B cell (primary cell): ENCODE results near the gene DUSP15. TPM values are rescaled to one million over a fixed set of nuclear protein-coding genes. Genes with fewer than 3 reads are reported as not detected.

Experiments used
- ATAC-seq: fragments of 200-7000 bp; cut with Tn5 transposase; one replicate; pipeline ENCODE4 v1.10.0; 2021; ENCODE audit warnings: low read depth, mild to moderate bottlenecking, moderate number of reproducible peaks, moderate library complexity
- CTCF ChIA-PET: fragments of 350-600 bp; sonication (Branson Sonifier 250); formaldehyde crosslinking; loops from one replicate; lab custom pipeline; 2021; ENCODE audit warnings: antibody characterized with exemption, inconsistent platforms; lab: Charles Lee
- POLR2A ChIA-PET: fragments of 350-600 bp; sonication (Branson Sonifier 250); formaldehyde crosslinking; loops from one replicate; lab custom pipeline; 2021; ENCODE audit warnings: antibody characterized with exemption; lab: Charles Lee
- DNase-seq: peaks from one replicate; pipeline ENCODE4 v3.0.0; 2013
- H2AFZ ChIP-seq: 2 replicates; pipeline ENCODE4 v1.6.1; 2012; ENCODE audit warnings: mild to moderate bottlenecking, low read depth, low read length; ENCODE audit not compliant: insufficient read depth, poor library complexity, severe bottlenecking
- H3K27ac ChIP-seq, 2 donors: 1 replicate in 1 of 2; 2 replicates in 1 of 2; pipeline ENCODE4 v1.5.1; 2012 to 2013; ENCODE audit warnings: low read length in 2 of 2, mild to moderate bottlenecking in 2 of 2, moderate library complexity in 1 of 2
- H3K27me3 ChIP-seq, 4 experiments: fragments of 200-600 bp in 1 of 4; sonication (generic) in 1 of 4; replicated peaks in 1 of 4; 1 replicate in 2 of 4; 2 replicates in 2 of 4; pipeline versions ENCODE4 v1.6.1 to v1.7.0; 2013 to 2016; ENCODE audit warnings: low read length in 3 of 4, mild to moderate bottlenecking in 2 of 4, mixed read lengths in 1 of 4, moderate library complexity in 1 of 4; ENCODE audit not compliant: insufficient read depth in 4 of 4, control insufficient read depth in 3 of 4; ENCODE audit errors: control extremely low read depth in 1 of 4
- H3K36me3 ChIP-seq, 2 experiments: replicated peaks in 1 of 2; 1 replicate in 1 of 2; 2 replicates in 1 of 2; pipeline versions ENCODE4 v1.6.1 to v1.7.1; 2013; ENCODE audit warnings: low read length in 1 of 2; ENCODE audit not compliant: insufficient read depth in 2 of 2, control insufficient read depth in 1 of 2; ENCODE audit errors: control extremely low read depth in 1 of 2, extremely low read depth in 1 of 2
- H3K4me1 ChIP-seq, 2 donors: fragments of 200-600 bp in 1 of 2; sonication (generic) in 1 of 2; 1 replicate in 1 of 2; 2 replicates in 1 of 2; pipeline versions ENCODE4 v1.5.1 to v1.6.1; 2013 to 2017; ENCODE audit warnings: low read length in 2 of 2; ENCODE audit not compliant: control insufficient read depth in 2 of 2, insufficient read depth in 2 of 2
- H3K4me2 ChIP-seq: replicated peaks from 2 replicates; pipeline ENCODE3; 2012; ENCODE audit warnings: mild to moderate bottlenecking, low read depth, low read length; ENCODE audit not compliant: poor library complexity, severe bottlenecking
- H3K4me3 ChIP-seq, 5 experiments: fragments of 200-600 bp in 1 of 5; sonication (generic) in 1 of 5; 1 replicate in 3 of 5; 2 replicates in 2 of 5; pipeline versions ENCODE4 v1.5.1 to v1.7.0; 2011 to 2016; ENCODE audit warnings: low read length in 4 of 5, mild to moderate bottlenecking in 4 of 5, low read depth in 2 of 5, control low read depth in 1 of 5, moderate library complexity in 1 of 5; ENCODE audit not compliant: insufficient read depth in 1 of 5; ENCODE audit errors: control extremely low read depth in 1 of 5, extremely low read depth in 1 of 5
- H3K79me2 ChIP-seq: fragments of 200-600 bp; sonication (generic); one replicate; pipeline ENCODE4 v1.6.0; 2016; ENCODE audit warnings: low read length; ENCODE audit not compliant: control insufficient read depth, insufficient read depth
- H3K9ac ChIP-seq: fragments of 200-600 bp; sonication (generic); 2 replicates; pipeline ENCODE4 v1.6.1; 2017; ENCODE audit warnings: mild to moderate bottlenecking, low read length, moderate library complexity
- H3K9me3 ChIP-seq, 3 donors: one replicate each; pipeline versions ENCODE4 v1.6.1 to v1.7.1; 2013; ENCODE audit warnings: low read length in 2 of 3; ENCODE audit not compliant: control insufficient read depth in 2 of 3, insufficient read depth in 1 of 3; ENCODE audit errors: control extremely low read depth in 1 of 3
- H4K20me1 ChIP-seq: 2 replicates; pipeline ENCODE4 v1.6.0; 2012; ENCODE audit warnings: mild to moderate bottlenecking, low read length; ENCODE audit not compliant: insufficient read depth, control insufficient read depth, poor library complexity, severe bottlenecking
- H3K27ac Mint-ChIP-seq: one replicate; pipeline ENCODE4 v1.8.0; 2021; ENCODE audit warnings: mixed read lengths
- H3K27me3 Mint-ChIP-seq: one replicate; pipeline ENCODE4 v1.8.0; 2021; ENCODE audit warnings: mixed read lengths
- H3K4me1 Mint-ChIP-seq: one replicate; pipeline ENCODE4 v1.8.0; 2021; ENCODE audit warnings: mixed read lengths
- H3K4me3 Mint-ChIP-seq: one replicate; pipeline ENCODE4 v1.8.0; 2021; ENCODE audit warnings: mixed read lengths
- H3K9me3 Mint-ChIP-seq: one replicate; pipeline ENCODE4 v1.8.0; 2022; ENCODE audit warnings: mixed read lengths; ENCODE audit not compliant: insufficient read depth
- CTCF ChIP-seq: fragments of 200-600 bp; IDR thresholded peaks from one replicate; pipeline ENCODE4 v1.8.0; 2022; ENCODE audit warnings: antibody characterized with exemption, mild to moderate bottlenecking
- EZH2 ChIP-seq: IDR thresholded peaks from 2 replicates; pipeline ENCODE4 v1.6.1; 2012; ENCODE audit warnings: borderline replicate concordance, low read depth, mild to moderate bottlenecking, moderate library complexity, low read length; ENCODE audit not compliant: insufficient read depth, poor library complexity, severe bottlenecking
- WGBS: methylation state at CpG from one replicate; pipeline ENCODE4 v1.1.5; 2013; ENCODE audit warnings: missing lambda C conversion rate; ENCODE audit not compliant: insufficient coverage; 5-methylcytosine and 5-hydroxymethylcytosine counted together
- intact Hi-C: fragments of 100-400 bp; cut with micrococcal nuclease; formaldehyde crosslinking; loops from one replicate; pipeline ENCODE4 v1.10.0; 2022
- polyA plus RNA-seq: library from polyadenylated mRNA; depleted of rRNA; stranded (reverse); fragments of >200 nt; gene quantifications from 2 replicates; pipeline ENCODE4 v1.2.3, GENCODE V29; 2012
- total RNA-seq, 2 donors: library from RNA; stranded (reverse); fragments of 120-200 nt in 1 of 2; gene quantifications; 1 replicate in 1 of 2; 2 replicates in 1 of 2; pipeline versions ENCODE4 v1.2.3 to v1.2.4, GENCODE V29; 2013 to 2022

The DUSP15 gene
- total and polyA plus RNA-seq, 2 donors (not counting 1 experiment from before 2014, with no cell fraction given) = 0.78 to 3.3 TPM

DNA sequence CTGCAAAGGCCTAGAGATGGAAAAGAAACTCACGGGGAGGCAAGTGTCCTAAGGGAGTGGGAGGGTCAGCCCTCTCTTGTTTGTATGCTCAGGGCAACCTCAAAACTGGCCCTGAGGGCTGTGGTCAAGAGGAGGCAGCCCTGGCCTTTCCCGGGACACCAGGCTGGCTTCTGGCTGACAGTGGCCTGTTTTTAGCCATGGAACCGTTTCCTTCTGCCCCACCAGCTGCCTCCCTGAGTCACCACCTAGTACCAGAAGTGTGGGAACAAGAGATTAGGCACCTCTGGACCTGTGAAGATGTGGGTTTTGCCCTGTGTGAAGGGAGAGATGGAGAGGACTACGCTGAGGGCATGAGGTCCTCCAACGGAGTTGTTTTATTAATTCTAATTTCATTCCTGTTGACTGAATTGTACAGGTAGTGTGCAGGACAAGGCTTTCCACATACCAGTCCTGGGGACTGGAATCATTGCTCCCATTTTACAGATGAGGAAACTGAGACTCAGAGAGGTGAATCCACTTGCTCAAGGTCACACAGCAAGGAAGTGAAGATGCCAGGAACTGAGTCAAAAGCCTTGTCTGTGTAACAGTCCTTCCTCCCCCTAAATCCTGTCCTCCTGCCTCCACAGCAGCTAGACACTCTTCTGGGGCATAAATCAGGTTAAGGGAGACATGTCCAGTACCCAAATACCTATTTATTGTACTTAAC lies 30.4 kb downstream of the DUSP15 start:
- H3K4me3 Mint-ChIP-seq = no peak overlapping the region
- intact Hi-C loops = no loop called here

More for the DNA sequence above, 30.4 kb downstream of the DUSP15 start:
- H3K79me2 ChIP-seq = no peaks in the 10 kb centered on the region
- no peak overlapping the region for H3K27ac ChIP-seq
- H3K4me1 ChIP-seq = peaks cover 8 to 18% of the 10 kb centered on the region in 2 donors
- no peaks in the 10 kb centered on the region for H3K36me3 ChIP-seq
- Mint-ChIP-seq H3K27me3 (no peaks in the 10 kb centered on the region), H3K9me3 (no peaks in the 10 kb centered on the region), H3K27ac (no peak overlapping the region), H3K4me1 (peaks cover 17% of the 10 kb centered on the region)
- ATAC-seq (no peak), DNase-seq (no peak)
- no peak overlapping the region for H2AFZ ChIP-seq
- TF ChIP-seq EZH2 (no peak), CTCF (no peak)
- H3K4me2 ChIP-seq = no peak overlapping the region
- H4K20me1 ChIP-seq = no peaks in the 10 kb centered on the region
- no peak overlapping the region for H3K9ac ChIP-seq
- CTCF ChIA-PET = interaction anchor here (1.3 kb wide), 1 partner anchor 17 kb away, joined by 3 read pairs; no protein-coding TSS in a partner anchor
- POLR2A ChIA-PET = no interaction called here
- H3K9me3 ChIP-seq = no peaks in the 10 kb centered on the region
- WGBS = 85% methylated on average over 3 of the region's 5 CpGs
- no peak overlapping the region for H3K4me3 ChIP-seq
- H3K27me3 ChIP-seq = peaks cover 0 to 3% (median 0%) of the 10 kb centered on the region in 4 experiments
